AG10803 (cell line): ENCODE results near the gene SPAG17.

Experiments
- DNase-seq: peaks from one replicate; pipeline ENCODE4 v3.0.0; 2010; ENCODE audit warnings: low read depth
- H3K4me3 ChIP-seq: 2 replicates; pipeline ENCODE4 v1.5.1; 2011; ENCODE audit warnings: mild to moderate bottlenecking, low read length, control low read depth
- CTCF ChIP-seq: conservative IDR thresholded peaks from 2 replicates; pipeline ENCODE4 v1.5.1; 2011; ENCODE audit warnings: mild to moderate bottlenecking, low read length, control low read depth, inconsistent platforms

SPAG17 gene

GRCh38 chr1:118049981-118050380 is 135.0 kb downstream of the SPAG17 start:
- no peak for DNase-seq
- TF ChIP-seq CTCF = no peak
- no peak overlapping the region for H3K4me3 ChIP-seq

GRCh38 chr1:118047650-118048224 is 137.3 kb downstream of the SPAG17 start:
- TF ChIP-seq CTCF = no peak
- DNase-seq = no peak

GRCh38 chr1:118047006-118047649 is 137.9 kb downstream of the SPAG17 start:
- no peak overlapping the region for H3K4me3 ChIP-seq

More at GRCh38 chr1:118047650-118048224, 137.3 kb downstream of the SPAG17 start:
- H3K4me3 ChIP-seq = no peak overlapping the region

GRCh38 chr1:118043624-118044023 is 141.4 kb downstream of the SPAG17 start:
- no peak for TF ChIP-seq CTCF
- no peak overlapping the region for H3K4me3 ChIP-seq
- no peak for DNase-seq

More at GRCh38 chr1:118047006-118047649, 137.9 kb downstream of the SPAG17 start:
- no peak for TF ChIP-seq CTCF
- no peak for DNase-seq

GRCh38 chr1:118042501-118042900 is 142.5 kb downstream of the SPAG17 start:
- DNase-seq = peak; percentile 5
- no peak for TF ChIP-seq CTCF

DNA sequence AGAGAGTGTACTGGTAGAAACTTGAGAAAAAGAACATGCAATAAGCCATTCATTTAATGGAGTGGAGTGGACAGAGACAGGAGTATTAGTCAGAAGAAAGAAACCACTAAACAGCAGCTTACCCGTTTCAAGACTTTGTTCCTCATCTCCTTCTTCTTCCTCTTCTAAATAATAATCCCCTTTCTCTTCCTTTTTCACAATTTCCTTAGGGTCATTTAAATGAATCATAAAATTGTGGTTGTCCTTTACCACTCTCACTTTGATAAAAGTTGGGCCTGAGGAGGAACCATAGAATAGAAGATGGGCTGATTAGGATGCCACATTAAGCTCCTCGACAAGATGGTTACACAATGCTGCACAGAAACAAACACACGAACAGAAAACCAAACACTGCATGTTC is 145.9 kb downstream of the SPAG17 start:
- no peak overlapping the region for H3K4me3 ChIP-seq
- no peak for TF ChIP-seq CTCF
- no peak for DNase-seq

More at GRCh38 chr1:118042501-118042900, 142.5 kb downstream of the SPAG17 start:
- H3K4me3 ChIP-seq = no peak overlapping the region

GRCh38 chr1:118032883-118033282 is 152.1 kb downstream of the SPAG17 start:
- no peak for DNase-seq
- TF ChIP-seq CTCF = no peak
- H3K4me3 ChIP-seq = no peak overlapping the region
